HCT116 (cell line): Measurements from ENCODE around the gene ANXA2. TPM values are rescaled to one million over a fixed set of nuclear protein-coding genes. Genes with fewer than 3 reads are reported as not detected.
"Not testable (repeated sequence)": the region's sequence is repeated elsewhere in the genome, so short reads cannot be mapped to it uniquely, and the experiment has no call there.

Source experiments
- ATAC-seq: fragments of 200-7000 bp; cut with Tn5 transposase; 2 replicates; pipeline ENCODE4 v1.9.1; 2020; ENCODE audit warnings: mild to moderate bottlenecking, moderate library complexity
- BruUV-seq: library from RNA; stranded (reverse); fragments of 400-500 nt; replicated peaks from 2 replicates; lab custom pipeline; 2021; lab: Mats Ljungman, UMichigan
- CTCF ChIA-PET: fragments of 300-600 bp; sonication (Branson Sonifier 250); formaldehyde crosslinking; loops from one replicate; lab custom pipeline; 2021; ENCODE audit warnings: antibody characterized with exemption; lab: Charles Lee
- POLR2A ChIA-PET: fragments of 300-600, 350-600 bp; sonication (Branson Sonifier 250); formaldehyde crosslinking; loops from one replicate; lab custom pipeline; 2021; ENCODE audit warnings: antibody characterized with exemption; lab: Charles Lee
- RAD21 ChIA-PET, 2 experiments: fragments of 300-600 bp; sonication (Branson Sonifier 250); formaldehyde crosslinking; loops; one replicate each; lab custom pipeline; 2023; ENCODE audit warnings: low total read pairs in 2 of 2; ENCODE audit not compliant: uncharacterized antibody in 2 of 2, unreplicated experiment in 2 of 2, low non-redundant PET in 1 of 2; lab: Charles Lee
- DNase-seq: peaks from one replicate; pipeline ENCODE4 v3.0.0-alpha.2; 2010; ENCODE audit warnings: low read depth, low spot score
- H2AFZ ChIP-seq: fragments of 200-600 bp; shearing (Covaris generic), sonication (generic); 2 replicates; pipeline ENCODE4 v1.6.1; 2017; ENCODE audit warnings: low read depth, mixed run types, mixed read lengths, antibody characterized with exemption, low read length; ENCODE audit not compliant: poor library complexity, severe bottlenecking
- H3K27ac ChIP-seq: 2 replicates; pipeline ENCODE4 v1.5.1; 2012; ENCODE audit warnings: low read depth, low read length
- H3K27me3 ChIP-seq: fragments of 200-600 bp; sonication (generic); 2 replicates; pipeline ENCODE4 v1.6.1; 2016; ENCODE audit warnings: mixed run types, low read length, mixed read lengths; ENCODE audit not compliant: insufficient read depth
- H3K36me3 ChIP-seq, 2 experiments: fragments of 200-500 bp in 1 of 2; fragments of 200-600 bp in 1 of 2; sonication (Bioruptor generic) in 1 of 2; sonication (generic) in 1 of 2; 2 replicates each; pipeline versions ENCODE4 v1.5.1 to v1.6.1; 2014 to 2016; ENCODE audit warnings: low read length in 2 of 2, inconsistent platforms in 1 of 2, mixed read lengths in 1 of 2, mixed run types in 1 of 2; ENCODE audit not compliant: insufficient read depth in 2 of 2, control insufficient read depth in 1 of 2
- H3K4me1 ChIP-seq, 2 experiments: fragments of 200-600 bp in 1 of 2; sonication (generic) in 1 of 2; 2 replicates each; pipeline versions ENCODE4 v1.5.1 to v1.6.1; 2012 to 2017; ENCODE audit warnings: low read length in 2 of 2, inconsistent platforms in 1 of 2, mild to moderate bottlenecking in 1 of 2, mixed read lengths in 1 of 2, mixed run types in 1 of 2, moderate library complexity in 1 of 2; ENCODE audit not compliant: insufficient read depth in 2 of 2, control insufficient read depth in 1 of 2
- H3K4me2 ChIP-seq: fragments of 200-600 bp; sonication (generic); 2 replicates; pipeline ENCODE4 v1.6.1; 2017; ENCODE audit warnings: mixed run types, low read length, mixed read lengths
- H3K4me3 ChIP-seq, 2 experiments: fragments of 200-600 bp in 1 of 2; sonication (generic) in 1 of 2; replicated peaks in 1 of 2; 2 replicates each; pipeline ENCODE4 v1.5.1; 2011 to 2016; ENCODE audit warnings: low read length in 2 of 2, control low read depth in 1 of 2, low read depth in 1 of 2, mild to moderate bottlenecking in 1 of 2, mixed read lengths in 1 of 2, mixed run types in 1 of 2
- H3K79me2 ChIP-seq: fragments of 200-600 bp; sonication (generic); 2 replicates; pipeline ENCODE4 v1.6.1; 2017; ENCODE audit warnings: mild to moderate bottlenecking, mixed run types, low read length, moderate library complexity, mixed read lengths; ENCODE audit not compliant: insufficient read depth
- H3K9ac ChIP-seq: fragments of 200-600 bp; sonication (generic); 2 replicates; pipeline ENCODE4 v1.6.1; 2016; ENCODE audit warnings: low read length, mixed read lengths
- H3K9me2 ChIP-seq: fragments of 200-600 bp; sonication (generic), shearing (Covaris generic); 2 replicates; pipeline ENCODE4 v1.6.1; 2017; ENCODE audit warnings: mixed run types, mild to moderate bottlenecking, moderate library complexity; ENCODE audit not compliant: insufficient read depth
- H3K9me3 ChIP-seq, 2 experiments: fragments of 200-500 bp in 1 of 2; fragments of 200-600 bp in 1 of 2; sonication (Bioruptor generic) in 1 of 2; sonication (generic) in 1 of 2; 2 replicates each; pipeline ENCODE4 v1.6.1; 2014 to 2017; ENCODE audit warnings: low read length in 2 of 2, mixed read lengths in 2 of 2, inconsistent platforms in 1 of 2, low read depth in 1 of 2, mild to moderate bottlenecking in 1 of 2, mixed run types in 1 of 2, moderate library complexity in 1 of 2; ENCODE audit not compliant: control insufficient read depth in 1 of 2, insufficient read depth in 1 of 2
- H4K20me1 ChIP-seq: fragments of 200-600 bp; sonication (generic), shearing (Covaris generic); 2 replicates; pipeline ENCODE4 v1.6.1; 2017; ENCODE audit warnings: mixed run types, mild to moderate bottlenecking, moderate library complexity; ENCODE audit not compliant: insufficient read depth
- ATF3 ChIP-seq: IDR thresholded peaks from 2 replicates; pipeline ENCODE4 v1.6.1; 2012
- ELF1 ChIP-seq: IDR thresholded peaks from 2 replicates; pipeline ENCODE4 v1.6.1; 2012; ENCODE audit warnings: low read depth, borderline replicate concordance
- JUND ChIP-seq: IDR thresholded peaks from 2 replicates; pipeline ENCODE4 v1.6.1; 2012
- SIN3A ChIP-seq: IDR thresholded peaks from 2 replicates; pipeline ENCODE4 v1.6.1; 2012; ENCODE audit warnings: low read depth
- YY1 ChIP-seq: IDR thresholded peaks from 2 replicates; pipeline ENCODE4 v1.6.1; 2011; ENCODE audit warnings: low read length, low read depth, moderate library complexity, mild to moderate bottlenecking; ENCODE audit not compliant: insufficient replicate concordance; ENCODE audit errors: extremely low read depth
- intact Hi-C: fragments of 100-400 bp; cut with micrococcal nuclease; formaldehyde crosslinking; loops from 2 replicates; pipeline ENCODE4 v1.10.0; 2022
- total RNA-seq: library from RNA; stranded (reverse); gene quantifications from one replicate; pipeline ENCODE4 v1.2.1, GENCODE V29; 2021; ENCODE audit not compliant: unreplicated experiment
- TF ChIP-seq, protein P1 (sequence below): IDR thresholded peaks from 2 replicates; pipeline ENCODE4 v1.6.1; 2011; ENCODE audit warnings: mild to moderate bottlenecking, low read length, moderate library complexity; ENCODE audit not compliant: insufficient replicate concordance; ENCODE audit errors: extremely low read depth

ANXA2 gene
- total RNA-seq, 1 experiment from 2014 or later: 1,298 TPM

DNA sequence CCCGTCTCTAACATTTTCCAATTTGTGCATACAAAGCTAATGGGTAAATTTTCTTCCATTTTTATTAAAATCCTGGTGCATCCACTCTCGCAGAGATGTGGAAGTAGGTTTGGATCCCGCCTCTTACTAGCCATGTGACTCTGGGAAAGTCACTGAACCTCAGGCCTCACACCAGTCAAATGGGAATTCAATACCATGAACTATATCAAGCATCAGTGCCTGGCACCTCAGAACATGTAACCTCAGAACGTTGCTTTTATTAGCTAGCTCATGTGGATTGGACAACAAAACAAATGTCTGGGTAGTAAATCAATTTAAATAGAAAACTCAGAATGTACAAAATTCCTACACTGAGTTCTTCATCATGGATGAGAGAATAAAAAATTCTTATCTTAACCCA is 60.7 kb downstream of the ANXA2 start:
- DNase-seq: no peak
- no peak overlapping the region for H3K27ac ChIP-seq
- no peaks in the 10 kb centered on the region for H3K27me3 ChIP-seq
- no TSS peak for BruUV-seq
- H2AFZ ChIP-seq: no peak overlapping the region
- no peaks in the 10 kb centered on the region for H4K20me1 ChIP-seq
- no peaks in the 10 kb centered on the region for H3K36me3 ChIP-seq
- intact Hi-C loops: no loop called here
- ChIA-PET CTCF (interaction anchor here (1.2 kb wide), 1 partner anchor 11 kb away, joined by 4 read pairs; no protein-coding TSS in a partner anchor), POLR2A (no interaction called here), RAD21 (no interaction called here)
- no peaks in the 10 kb centered on the region for H3K79me2 ChIP-seq
- H3K4me1 ChIP-seq: no peaks in the 10 kb centered on the region
- H3K4me2 ChIP-seq: no peak overlapping the region
- no peaks in the 10 kb centered on the region for H3K9me2 ChIP-seq
- TF ChIP-seq YY1 (no peak), SIN3A (no peak), ATF3 (no peak), ELF1 (no peak), JUND (no peak)
- TF ChIP-seq, protein P1, sequence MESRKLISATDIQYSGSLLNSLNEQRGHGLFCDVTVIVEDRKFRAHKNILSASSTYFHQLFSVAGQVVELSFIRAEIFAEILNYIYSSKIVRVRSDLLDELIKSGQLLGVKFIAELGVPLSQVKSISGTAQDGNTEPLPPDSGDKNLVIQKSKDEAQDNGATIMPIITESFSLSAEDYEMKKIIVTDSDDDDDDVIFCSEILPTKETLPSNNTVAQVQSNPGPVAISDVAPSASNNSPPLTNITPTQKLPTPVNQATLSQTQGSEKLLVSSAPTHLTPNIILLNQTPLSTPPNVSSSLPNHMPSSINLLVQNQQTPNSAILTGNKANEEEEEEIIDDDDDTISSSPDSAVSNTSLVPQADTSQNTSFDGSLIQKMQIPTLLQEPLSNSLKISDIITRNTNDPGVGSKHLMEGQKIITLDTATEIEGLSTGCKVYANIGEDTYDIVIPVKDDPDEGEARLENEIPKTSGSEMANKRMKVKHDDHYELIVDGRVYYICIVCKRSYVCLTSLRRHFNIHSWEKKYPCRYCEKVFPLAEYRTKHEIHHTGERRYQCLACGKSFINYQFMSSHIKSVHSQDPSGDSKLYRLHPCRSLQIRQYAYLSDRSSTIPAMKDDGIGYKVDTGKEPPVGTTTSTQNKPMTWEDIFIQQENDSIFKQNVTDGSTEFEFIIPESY: no peak
- H3K4me3 ChIP-seq: no peak overlapping the region
- H3K9me3 ChIP-seq: no peaks in the 10 kb centered on the region
- H3K9ac ChIP-seq: no peak overlapping the region
- ATAC-seq: no peak

DNA sequence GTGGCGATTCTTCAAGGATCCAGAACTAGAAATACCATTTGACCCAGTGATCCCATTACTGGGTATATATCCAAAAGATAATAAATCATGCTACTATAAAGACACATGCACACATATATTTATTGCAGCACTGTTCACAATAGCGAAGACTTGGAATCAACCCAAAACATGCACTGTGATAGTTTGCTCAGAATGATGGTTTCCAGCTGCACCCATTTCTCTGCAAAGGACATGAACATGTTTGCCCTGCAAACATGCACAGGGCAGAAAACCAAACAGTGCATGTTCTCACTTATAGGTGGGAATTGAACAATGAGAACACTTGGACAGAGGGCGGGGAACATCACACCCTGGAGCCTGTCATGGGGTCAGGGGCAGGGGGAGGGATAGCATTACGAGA is 62.5 kb downstream of the ANXA2 start:
- H2AFZ ChIP-seq, H3K79me2 ChIP-seq, H3K9me2 ChIP-seq, CTCF ChIA-PET, H3K4me1 ChIP-seq, POLR2A ChIA-PET, H3K9ac ChIP-seq, H3K4me3 ChIP-seq, H3K27ac ChIP-seq, DNase-seq, H3K4me2 ChIP-seq, RAD21 ChIA-PET, H3K36me3 ChIP-seq, intact Hi-C loops, H3K9me3 ChIP-seq, H3K27me3 ChIP-seq, BruUV-seq, H4K20me1 ChIP-seq, ATAC-seq: not testable (repeated sequence)
